Suppressor macrophage (primary cell): ENCODE results near the gene DNAL1.
"Not testable (repeated sequence)": the region's sequence is repeated elsewhere in the genome, so short reads cannot be mapped to it uniquely, and the experiment has no call there.

ENCODE experiments used
- DNase-seq, 4 experiments: peaks; one replicate each; pipeline ENCODE4 v3.0.0-alpha.2; 2020 to 2022

Gene DNAL1

DNA sequence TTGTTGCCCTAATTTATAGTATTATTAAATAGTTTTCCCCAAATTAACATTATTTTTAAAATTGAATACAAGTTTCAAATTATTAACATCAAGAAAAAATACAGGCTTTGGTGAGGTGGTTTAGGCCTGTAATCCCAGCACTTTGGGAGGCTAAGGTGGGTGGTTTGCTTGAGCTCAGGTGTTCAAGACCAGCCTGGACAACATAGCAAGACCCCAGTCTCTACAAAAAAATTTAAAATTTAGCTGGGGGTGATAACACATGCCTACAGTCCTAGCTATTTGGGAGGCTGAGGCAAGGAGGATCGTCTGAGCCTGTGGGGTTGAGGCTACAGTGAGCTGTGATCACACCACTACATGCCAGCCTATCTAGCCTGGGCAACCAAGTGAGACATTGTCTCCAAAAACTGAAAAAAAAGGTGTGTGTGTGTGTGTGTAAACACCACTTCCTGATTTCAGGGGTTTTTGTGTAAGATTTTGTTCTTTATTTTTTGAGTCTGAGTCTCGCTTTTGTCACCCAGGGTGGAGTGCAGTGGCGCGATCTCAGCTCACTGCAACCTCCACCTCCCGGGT, 3.9 kb upstream of the DNAL1 start:
- no peak for DNase-seq

- no peak for DNase-seq
These were observed 443 bp downstream of the DNAL1 start for GRCh38 chr14:73645248-73645610.

DNA sequence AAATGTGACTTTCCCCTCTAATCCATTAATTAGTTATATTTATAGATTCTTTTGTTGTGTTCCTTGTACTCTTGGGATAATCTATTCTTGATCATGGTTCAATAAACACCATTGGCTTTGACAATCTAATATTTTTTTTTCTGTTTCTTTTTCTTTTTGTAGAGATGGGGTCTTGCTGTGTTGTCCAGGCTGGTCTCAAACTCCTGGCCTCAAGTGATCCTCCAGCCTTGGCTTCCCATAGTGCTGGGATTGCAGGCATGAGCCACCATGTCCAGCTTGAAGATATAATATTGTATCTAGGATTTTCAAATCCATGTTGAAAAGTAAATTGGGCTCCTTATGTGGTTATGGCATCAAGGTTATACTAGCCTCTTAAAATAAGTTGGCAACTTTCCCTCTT, 6.2 kb downstream of the DNAL1 start:
- DNase-seq = no peak

- DNase-seq = no peak
These were observed 11.1 kb downstream of the DNAL1 start for GRCh38 chr14:73655851-73656250.

DNA sequence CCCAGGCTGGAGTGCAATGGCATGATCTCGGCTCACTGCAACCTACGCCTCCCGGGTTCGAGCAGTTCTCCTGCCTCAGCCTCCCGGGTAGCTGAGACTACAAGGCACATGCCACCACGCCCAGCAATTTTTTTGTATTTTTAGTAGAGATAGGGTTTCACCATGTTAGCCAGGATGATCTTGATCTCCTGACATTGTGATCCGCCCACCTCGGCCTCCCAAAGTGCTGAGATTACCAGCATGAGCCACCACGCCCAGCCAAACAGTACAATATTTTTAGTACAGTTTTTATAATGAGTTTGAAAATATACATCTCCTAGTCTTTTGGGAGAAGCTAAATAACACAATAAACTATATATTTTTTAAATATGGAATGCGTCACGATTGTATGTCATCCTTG, 14.4 kb downstream of the DNAL1 start:
- DNase-seq = not testable (repeated sequence)

DNA sequence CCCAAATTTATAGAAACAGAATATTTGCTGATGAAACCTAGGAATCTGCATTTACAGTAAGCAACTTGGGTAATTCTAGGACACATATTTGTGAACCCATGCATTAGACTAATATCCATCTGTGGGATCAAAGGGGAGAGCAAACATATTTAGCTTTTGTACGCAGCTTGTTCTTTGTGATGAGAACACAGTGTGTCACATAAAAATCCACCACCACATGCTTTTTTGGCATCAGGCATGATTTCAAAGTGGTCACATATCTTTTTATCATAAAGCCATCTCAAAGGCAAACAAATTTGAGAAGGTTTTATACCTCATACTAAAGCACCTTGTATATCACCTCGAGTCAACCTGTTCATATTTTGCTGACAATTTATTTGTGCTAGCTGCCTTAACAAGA, 15.7 kb downstream of the DNAL1 start:
- DNase-seq = no peak

GRCh38 chr14:73661872-73662271, 17.1 kb downstream of the DNAL1 start:
- no peak for DNase-seq

DNA sequence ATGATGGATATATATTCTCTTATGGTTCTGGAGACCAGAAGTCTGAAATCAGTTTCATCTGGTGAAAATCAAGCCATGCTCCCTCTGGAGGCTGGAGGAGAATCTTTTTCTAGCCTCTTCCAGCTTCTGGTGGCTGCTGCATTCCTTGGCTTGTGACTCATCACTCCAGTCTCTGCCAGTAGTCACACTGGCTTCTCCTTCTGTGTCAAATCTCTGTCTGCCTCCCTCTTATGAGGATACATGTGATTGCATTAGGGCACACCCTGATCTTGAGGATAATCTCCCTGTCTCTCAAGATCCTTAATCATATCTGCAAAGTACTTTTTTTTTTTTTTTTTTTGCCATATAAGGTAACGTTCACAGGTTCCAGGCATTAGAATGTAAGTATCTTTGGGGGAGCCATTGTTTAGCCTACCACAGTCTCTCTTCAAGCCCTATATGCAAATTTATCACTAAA, 17.7 kb downstream of the DNAL1 start:
- peak; percentile 27 to 63 (median 52) for DNase-seq

DNA sequence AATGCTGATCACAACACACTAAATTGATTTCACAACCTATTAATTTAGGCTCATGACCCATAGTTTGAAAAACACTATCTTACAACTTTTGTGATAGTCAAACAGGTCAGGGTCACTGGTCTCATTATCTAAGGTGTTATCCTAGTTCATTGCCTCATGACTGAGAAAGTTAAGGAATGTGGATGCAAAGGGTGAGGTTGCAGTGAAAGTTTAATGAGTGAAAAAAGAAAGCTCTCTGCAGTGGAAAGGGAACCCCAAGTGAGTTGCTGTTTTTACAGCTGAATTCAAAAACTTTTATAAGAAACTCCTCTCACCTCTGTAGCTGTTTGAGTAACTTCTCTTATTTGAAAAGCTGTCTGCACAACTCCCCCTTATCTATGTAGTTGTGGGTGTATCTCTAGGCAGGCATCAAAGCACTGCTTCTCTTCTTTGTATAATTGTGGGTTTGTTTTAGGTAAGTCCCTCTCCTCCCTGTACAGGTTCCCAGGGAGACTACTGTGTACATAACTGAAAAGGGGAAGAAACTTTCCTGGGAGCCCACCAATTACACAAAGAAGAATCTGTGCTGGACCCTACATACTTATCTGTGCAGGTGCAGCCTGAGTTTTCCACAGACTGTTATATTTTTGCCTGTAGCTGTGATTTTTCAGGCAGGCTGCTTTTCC, 18.9 kb downstream of the DNAL1 start:
- DNase-seq = no peak

DNA sequence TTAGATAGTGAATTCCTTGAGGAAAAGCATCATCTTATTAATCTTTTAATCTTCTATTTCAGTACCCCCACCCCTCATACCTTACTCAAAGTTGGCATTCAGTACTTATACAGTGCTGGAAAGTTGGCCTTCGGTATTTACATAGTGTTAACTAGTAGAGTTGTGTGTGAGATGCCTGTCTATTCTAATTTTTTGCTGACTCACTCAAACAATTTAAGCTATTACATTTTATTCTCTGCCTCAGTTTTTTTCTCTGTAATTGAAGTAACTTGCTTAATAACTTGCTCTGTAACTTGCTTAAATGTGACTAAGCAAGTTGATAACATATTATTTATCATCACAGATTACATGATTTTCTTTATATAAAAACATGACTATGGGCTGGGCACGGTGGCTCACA, 20.3 kb downstream of the DNAL1 start:
- no peak for DNase-seq

DNA sequence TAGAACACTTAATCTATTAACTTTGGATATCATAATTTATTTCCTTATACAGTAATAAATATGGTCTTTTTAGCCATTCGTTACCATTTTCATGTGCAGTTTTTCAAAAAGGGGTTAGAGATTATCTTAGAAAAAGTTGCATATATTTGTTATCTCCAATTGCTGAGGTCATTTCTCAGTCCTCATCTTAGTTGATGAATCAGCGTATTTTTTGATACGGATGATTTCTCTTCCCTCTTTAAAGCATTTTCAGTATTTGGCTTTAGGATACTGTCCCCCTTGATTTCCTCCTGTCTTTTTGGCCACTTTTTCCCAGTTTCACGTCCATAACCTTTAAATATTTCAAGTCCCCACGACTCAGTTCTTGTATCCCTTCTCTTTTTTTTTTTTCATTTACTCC, 21.8 kb downstream of the DNAL1 start:
- DNase-seq = no peak

- DNase-seq = no peak
These were observed 23.1 kb downstream of the DNAL1 start for GRCh38 chr14:73667854-73668253.

DNA sequence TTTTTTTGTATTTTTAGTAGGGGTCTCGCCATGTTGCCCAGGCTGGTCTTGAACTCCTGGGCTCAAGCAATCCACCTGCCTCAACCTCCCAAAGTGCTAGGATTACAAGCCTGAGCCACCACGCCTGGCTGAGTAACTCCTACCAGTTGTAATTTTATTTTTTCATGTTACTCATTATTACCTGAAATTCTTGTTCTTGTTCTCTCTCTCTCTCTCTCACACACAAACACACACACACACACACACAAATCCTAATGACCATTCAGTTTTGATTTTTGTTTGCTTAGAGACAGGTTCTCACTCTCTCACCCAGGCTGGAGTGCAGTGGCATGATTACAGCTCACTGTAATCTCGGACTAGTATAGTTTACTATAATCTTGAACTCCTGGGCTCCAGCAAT, 30.2 kb downstream of the DNAL1 start:
- DNase-seq = no peak

GRCh38 chr14:73678698-73679097, 33.9 kb downstream of the DNAL1 start:
- DNase-seq = no peak

DNA sequence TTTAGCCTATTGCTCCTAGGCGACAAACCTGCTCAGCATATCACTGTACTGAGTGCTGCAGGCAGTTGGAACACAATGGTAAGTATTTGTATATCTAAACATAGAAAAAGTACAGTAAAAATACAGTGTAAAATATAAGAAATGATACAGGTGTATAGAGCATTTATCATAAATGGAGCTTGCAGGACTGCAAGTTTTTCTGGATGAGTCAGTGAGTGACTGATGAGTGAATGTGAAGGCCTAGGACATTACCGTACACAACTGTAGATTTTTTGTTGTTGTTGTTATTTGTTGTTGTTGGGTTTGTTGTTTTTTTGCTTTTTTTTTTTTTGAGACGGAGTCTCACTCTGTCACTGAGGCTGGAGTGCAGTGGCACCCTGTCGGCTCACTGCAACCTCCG, 36.0 kb downstream of the DNAL1 start:
- no peak for DNase-seq

DNA sequence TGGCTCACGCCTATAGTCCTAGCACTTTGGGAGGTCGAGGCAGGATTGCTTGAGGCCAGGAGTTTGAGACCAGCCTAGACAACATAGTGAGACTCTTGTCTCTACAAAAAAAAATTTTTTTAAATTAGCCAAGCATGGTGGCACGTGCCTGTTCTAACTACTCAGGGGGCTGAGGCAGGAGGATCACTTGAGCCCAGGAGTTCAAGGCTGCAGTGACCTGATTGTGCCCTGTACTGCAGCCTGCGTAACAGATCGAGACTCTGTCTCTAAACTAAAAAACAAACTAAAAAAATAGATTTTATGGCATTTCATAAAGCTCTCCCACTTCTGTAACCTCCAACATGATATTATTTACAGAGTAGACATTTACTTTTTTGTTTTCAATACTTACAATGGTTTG, 39.8 kb downstream of the DNAL1 start:
- DNase-seq = no peak

DNA sequence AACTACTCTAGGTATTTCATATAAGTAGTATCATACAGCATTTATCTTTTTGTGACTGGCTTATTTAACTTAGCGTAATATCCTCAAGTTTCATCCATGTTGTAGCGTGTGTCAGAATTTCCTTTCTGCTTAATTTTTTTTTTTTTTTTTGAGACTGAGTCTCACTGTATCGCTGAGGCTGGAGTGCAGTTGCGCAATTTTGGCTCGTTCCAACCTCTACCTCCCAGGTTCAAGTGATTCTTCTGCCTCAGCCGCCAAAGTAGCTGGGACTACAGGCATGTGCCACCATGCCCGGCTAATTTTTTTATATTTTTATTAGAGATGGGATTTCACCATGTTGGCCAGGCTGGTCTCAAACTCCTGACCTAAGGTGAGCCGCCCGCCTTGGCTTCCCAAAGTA, 40.5 kb downstream of the DNAL1 start:
- DNase-seq = no peak

DNA sequence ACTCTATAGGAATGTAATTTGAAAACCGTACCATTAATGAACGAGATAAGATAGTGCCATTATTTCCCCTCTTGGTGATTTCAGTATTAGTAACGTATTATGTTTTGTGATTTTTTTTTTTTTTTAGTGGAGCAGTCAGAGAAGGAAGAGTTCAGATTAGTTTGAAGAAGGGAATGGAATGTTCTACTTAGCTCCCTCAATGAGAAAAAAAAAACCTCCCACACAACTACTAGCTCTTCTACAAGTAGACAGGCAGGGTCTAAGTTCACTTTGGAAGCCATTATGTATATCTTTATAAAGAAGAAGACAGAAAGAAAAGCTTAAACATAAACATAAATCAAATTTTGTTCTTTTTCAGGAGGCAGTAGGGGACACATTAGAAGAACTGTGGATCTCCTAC, 42.1 kb downstream of the DNAL1 start:
- no peak for DNase-seq

- DNase-seq = no peak
These were observed 49.3 kb downstream of the DNAL1 start for GRCh38 chr14:73694083-73694482.

DNA sequence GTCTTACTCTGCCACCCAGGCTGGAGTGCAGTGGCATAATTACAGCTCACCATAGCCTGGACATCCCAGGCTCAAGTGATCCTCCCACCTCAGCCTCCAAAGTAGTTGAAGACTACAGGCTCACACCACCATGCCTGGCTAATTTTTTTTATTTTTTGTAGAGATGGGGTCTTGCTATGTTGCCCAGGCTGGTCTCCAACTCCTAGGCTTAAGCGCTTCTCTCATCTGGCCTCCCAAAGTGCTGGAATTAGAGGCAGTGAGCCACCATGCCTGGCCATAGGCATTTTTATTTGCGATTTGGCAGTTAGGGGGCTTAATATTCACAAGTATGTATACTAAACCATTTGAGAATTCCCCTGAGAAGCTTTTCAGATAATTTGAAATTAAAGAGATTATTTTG, 50.3 kb downstream of the DNAL1 start:
- DNase-seq = no peak

DNA sequence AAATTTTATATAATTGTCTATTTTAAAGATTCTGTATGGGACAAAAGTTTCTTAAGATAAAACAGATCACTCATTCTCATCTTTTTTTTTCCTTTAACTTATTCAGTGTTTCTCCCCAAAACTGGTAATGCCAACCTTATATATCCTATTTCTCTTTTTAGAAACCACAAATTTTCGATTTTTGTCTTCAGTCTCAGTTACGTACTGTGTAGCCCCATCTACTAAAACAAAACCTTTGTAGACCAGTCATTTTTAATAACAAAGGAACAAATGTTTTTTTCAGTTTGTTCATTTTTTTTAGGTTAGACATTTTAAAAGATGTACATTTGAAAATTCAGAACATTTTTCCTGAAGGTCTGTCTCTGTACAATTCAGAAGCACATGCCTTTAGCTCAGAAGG, 51.2 kb downstream of the DNAL1 start:
- DNase-seq = peak in 1 of 4 experiments; percentile 38

- DNase-seq = peak; percentile 19 to 74 (median 54)
These were observed 51.9 kb downstream of the DNAL1 start for GRCh38 chr14:73696466-73697400.

- no peak for DNase-seq
These were observed 55.5 kb downstream of the DNAL1 start for GRCh38 chr14:73700325-73700724.

- not testable (repeated sequence) for DNase-seq
These were observed 63.3 kb downstream of the DNAL1 start for GRCh38 chr14:73708076-73708475.
